Measurements from ENCODE around the gene TP53BP1. TPM values are rescaled to one million over a fixed set of nuclear protein-coding genes. Genes with fewer than 3 reads are reported as not detected.
A peak's percentile ranks its signal among the peaks of the same experiment; 100 is the strongest.

The TP53BP1 gene
- total and polyA plus RNA-seq, 2 of the 13 experiments (the other 11 are each of a cell fraction or from before 2014, with no cell fraction given) = 17.1 to 17.4 TPM

- TF ChIP-seq HNF1A (IDR thresholded peaks at IDR 0.05; ENCODE audit: low read depth) = no peak
- TF ChIP-seq HNF1A (CRISPR knock-in tag; IDR thresholded peaks at IDR 0.05; ENCODE audit: borderline replicate concordance) = no peak
- no peak for TF ChIP-seq AKNA (CRISPR knock-in tag; IDR thresholded peaks at IDR 0.05; ENCODE audit: borderline replicate concordance)
- TF ChIP-seq ZNF331 (CRISPR knock-in tag; IDR thresholded peaks at IDR 0.05) = peak; percentile 57
- TF ChIP-seq NCOA2 (CRISPR knock-in tag; IDR thresholded peaks at IDR 0.05) = no peak
- no peak for TF ChIP-seq MEIS2 (CRISPR knock-in tag; IDR thresholded peaks at IDR 0.05)
- no peak for TF ChIP-seq ZNF468 (CRISPR knock-in tag; IDR thresholded peaks at IDR 0.05)
- peak; percentile 67; the same call in 1 of the 2 replicates for TF ChIP-seq SP4 (CRISPR knock-in tag; IDR thresholded peaks at IDR 0.05)
- TF ChIP-seq ZNF772 (CRISPR knock-in tag; IDR thresholded peaks at IDR 0.05) = peak; percentile 91
- no peak for TF ChIP-seq TP53 (CRISPR knock-in tag; conservative IDR thresholded peaks at IDR 0.05)
- 0 out of 2 replicates have a peak, but pooled peaks have one; percentile 24 for TF ChIP-seq ZNF567 (CRISPR knock-in tag; IDR thresholded peaks at IDR 0.05; ENCODE audit: borderline replicate concordance)
- no peak for TF ChIP-seq ZBTB21 (CRISPR knock-in tag; IDR thresholded peaks at IDR 0.05)
- no peak for TF ChIP-seq ZNF577 (CRISPR knock-in tag; IDR thresholded peaks at IDR 0.05; ENCODE audit: borderline replicate concordance, low read depth)
- TF ChIP-seq ZNF674 (CRISPR knock-in tag; IDR thresholded peaks at IDR 0.05; ENCODE audit: low read depth) = 0 out of 2 replicates have a peak, but pooled peaks have one; percentile 67
- no peak for TF ChIP-seq ZNF569 (CRISPR knock-in tag; IDR thresholded peaks at IDR 0.05; ENCODE audit: borderline replicate concordance)
- peak; percentile 94 for TF ChIP-seq TBX2 (CRISPR knock-in tag; IDR thresholded peaks at IDR 0.05; ENCODE audit: borderline replicate concordance)
- no peak for TF ChIP-seq AHR (CRISPR knock-in tag; IDR thresholded peaks at IDR 0.05)
- 0 out of 2 replicates have a peak, but pooled peaks have one; percentile 45 for TF ChIP-seq ZNF530 (CRISPR knock-in tag; IDR thresholded peaks at IDR 0.05; ENCODE audit: low read depth)
Measured at GRCh38 chr15:43370975-43371974, 121.7 kb downstream of the TP53BP1 start, which contains the start of the genes TUBGCP4 and ZSCAN29 (continued).

Data from HepG2 (cell line).